Fibroblast of gingiva (primary cell): ENCODE measurements around the gene PIN1.
"Not testable (repeated sequence)": the region's sequence is repeated elsewhere in the genome, so short reads cannot be mapped to it uniquely, and the experiment has no call there.

Experiments
- DNase-seq: peaks from one replicate; pipeline ENCODE4 v3.0.0-alpha.2; 2011; ENCODE audit warnings: low read depth

Gene PIN1

DNA sequence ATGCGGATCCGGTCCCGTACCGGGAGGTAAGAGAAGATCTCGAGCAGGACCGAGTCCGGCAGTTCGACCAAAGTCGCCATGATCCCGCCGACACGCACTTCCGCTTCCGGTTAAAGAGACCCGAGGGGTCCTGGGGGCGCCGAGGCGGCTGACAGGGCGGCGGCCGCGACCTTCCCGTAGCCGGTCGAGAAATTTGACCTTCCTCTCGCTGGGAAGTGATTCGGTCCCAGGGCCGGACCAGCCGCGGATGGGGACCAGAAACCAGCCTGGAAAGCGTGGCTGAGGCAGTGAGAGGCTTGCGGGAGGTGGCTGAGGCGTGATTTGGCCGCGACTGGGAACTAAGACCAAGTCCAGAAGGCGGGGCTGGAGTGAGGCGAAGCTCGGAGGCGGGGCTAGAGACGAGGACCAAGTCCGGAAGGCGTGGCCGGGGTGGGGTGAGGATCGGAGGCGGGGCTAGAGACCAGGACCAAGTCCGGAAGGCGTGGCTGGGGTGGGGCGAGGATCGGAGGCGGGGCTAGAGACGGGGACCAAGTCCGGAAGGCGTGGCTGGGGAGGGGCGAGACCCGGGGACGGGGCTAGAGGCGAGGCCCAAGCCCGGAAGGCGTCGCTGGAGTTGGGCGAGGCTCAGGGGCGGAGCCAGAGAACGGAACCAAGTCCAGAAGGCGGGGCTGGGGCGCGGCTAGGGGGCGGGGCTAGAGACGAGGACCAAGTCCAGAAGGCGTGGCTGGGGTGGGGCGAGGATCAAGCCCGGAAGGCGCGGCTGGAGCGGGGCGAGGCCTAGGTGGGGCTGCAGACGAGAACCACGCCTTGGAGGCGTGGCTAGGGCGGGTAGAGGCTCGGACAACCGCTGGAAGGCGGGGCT is 16.2 kb upstream of the PIN1 start, which contains the start of gene FBXL12:
Gene FBXL12 (minus strand): TSS at position 346 of the 862 bp plus-strand sequence. CDS start 266 bp downstream, at position 80.
- DNase-seq, result peak; percentile 100

GRCh38 chr19:9819596-9819909 is 15.6 kb upstream of the PIN1 start:
- no peak for DNase-seq

DNA sequence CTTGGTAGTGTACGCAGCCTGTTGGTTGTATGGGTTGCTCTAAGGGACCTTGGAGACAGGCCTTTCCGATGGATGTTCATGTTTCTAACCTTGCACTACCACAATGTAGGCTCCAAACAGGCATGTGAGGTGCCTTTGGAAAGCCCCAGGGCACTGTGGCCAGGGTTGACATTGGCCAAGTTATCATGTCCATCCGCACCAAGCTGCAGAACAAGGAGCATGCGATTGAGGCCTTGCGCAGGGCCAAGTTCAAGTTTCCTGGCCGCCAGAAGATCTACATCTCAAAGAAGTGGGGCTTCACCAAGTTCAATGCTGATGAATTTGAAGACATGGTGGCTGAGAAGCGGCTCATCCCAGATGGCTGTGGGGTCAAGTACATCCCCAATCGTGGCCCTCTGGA is 15.1 kb upstream of the PIN1 start:
- not testable (repeated sequence) for DNase-seq

DNA sequence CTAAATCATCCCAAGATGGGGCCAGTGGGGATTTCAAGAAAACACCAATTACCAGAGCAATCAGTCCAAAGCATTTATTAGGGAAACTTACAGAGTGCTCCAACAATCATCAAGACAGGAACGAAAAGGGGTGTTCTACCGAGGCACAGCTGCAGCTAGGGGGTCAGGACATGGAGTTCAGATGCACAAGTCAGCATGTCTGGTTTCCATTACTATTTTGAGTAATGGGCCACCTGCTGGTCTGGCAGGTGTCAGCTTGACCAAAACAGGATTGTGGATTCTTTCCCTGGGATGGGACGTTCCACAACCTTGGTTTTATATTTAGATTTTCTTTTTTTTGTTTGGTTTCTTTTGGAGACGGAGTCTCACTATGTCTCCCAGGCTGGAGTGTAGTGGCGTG is 11.3 kb upstream of the PIN1 start:
- no peak for DNase-seq

DNA sequence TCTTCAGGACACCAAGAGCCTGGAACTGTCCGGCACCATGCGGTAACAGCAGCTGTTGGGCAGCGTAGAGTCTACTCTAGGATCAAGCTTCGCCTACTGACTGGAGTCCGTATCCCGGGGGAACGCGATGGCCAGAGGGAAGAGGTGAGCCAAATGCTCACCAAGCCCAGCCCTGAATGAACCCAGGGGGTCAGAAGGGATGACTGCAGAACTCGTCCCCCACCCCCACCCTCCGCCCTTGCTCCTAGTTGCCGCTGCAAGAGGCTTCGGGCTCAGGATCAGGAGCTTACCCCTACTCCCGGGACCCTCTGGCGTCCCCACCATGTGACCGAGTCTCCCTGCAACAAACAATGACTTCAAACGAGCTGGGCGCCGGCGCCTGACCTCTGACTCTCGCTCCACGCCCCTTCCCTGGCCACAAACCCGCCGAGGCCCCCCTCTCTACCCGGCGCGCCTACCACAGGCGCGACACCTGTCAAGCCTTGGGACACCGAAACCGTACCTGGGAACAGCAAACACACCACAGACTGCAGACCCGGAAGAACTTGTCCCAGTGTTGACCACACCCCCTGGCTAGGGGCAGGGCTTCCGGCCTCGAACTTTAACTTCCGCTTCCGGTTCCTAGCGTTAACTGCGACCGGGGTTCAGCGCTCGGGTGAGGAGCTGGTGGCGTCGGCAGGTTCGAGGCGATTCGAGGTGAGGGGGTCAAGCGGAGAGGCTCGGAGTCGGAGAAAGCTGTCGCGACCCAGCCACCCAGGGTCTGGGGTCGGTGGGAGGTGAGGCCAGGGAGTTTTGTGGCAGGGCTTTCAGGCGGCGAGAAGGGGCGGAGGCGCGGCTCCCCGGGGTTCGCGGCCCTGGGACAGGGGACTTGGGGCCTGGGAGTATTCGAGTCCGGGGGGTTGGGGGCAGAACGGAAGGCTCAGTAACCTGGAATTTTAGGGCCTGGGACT is 7.6 kb upstream of the PIN1 start, which contains the start of gene UBL5:
Gene UBL5 (plus strand): TSS at position 630 of the 950 bp plus-strand sequence. CDS start 420 bp downstream, outside the sequence.
- peak; percentile 73 for DNase-seq

DNA sequence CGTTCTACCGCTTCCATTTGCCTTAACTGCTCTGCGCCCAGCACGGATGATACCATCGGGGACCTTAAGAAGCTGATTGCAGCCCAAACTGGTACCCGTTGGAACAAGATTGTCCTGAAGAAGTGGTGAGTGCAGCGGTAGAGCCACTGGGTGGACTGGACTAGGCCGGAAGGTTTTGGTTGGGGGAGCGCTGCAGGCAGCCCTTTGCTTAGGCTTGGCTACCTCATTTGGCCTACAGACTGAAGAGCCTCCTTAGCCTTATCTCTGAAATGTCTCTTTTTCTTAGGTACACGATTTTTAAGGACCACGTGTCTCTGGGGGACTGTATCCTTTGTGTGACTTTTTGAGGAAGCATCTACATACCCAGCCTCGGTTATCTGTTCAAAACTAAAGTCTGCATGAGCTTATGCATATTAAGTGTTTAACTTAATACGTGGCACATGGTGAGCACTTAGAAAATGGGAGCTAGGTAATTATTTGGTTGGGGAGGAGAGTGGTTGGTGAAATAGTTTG is 6.5 kb upstream of the PIN1 start:
- DNase-seq, result no peak

GRCh38 chr19:9834307-9834725 is 802 bp upstream of the PIN1 start:
- no peak for DNase-seq

GRCh38 chr19:9835507-9835949 is 410 bp downstream of the PIN1 start:
- DNase-seq, result no peak

GRCh38 chr19:9836021-9836420 is 903 bp downstream of the PIN1 start:
- peak; percentile 50 for DNase-seq

GRCh38 chr19:9838324-9838723 is 3.2 kb downstream of the PIN1 start:
- DNase-seq, result no peak

GRCh38 chr19:9839415-9839814 is 4.3 kb downstream of the PIN1 start:
- DNase-seq, result peak; percentile 67

GRCh38 chr19:9842834-9843625 is 7.9 kb downstream of the PIN1 start:
- no peak for DNase-seq

- DNase-seq, result not testable (repeated sequence)
Measured at GRCh38 chr19:9843626-9844273, 8.6 kb downstream of the PIN1 start.

DNA sequence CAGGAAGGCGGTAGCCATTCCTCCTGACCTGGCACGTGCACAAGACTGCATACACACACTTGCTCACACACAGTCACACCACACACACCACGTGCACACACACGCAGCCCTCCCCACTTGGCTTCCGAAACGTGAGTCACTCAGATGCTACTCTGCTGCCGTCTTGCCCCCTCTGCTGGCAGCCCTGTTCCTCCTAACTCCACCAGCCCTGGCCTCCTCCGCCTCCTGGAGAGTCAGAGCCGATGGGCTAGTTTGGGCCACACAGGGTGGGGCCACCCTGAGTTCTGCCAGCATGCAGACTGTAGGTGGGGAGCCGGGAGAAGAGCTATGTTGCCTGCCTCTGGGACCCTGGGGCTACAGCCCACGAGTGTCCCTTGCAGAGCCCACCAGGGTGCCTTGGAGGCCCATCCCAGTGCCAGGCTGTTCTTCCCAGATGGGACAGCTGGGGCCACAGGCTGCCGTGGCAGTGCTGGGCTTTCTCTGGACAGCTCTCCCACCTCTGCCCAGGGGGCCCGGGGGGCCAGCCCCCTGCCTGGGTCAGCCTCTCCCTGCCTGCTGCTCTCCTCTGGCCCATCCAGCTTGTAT is 12.1 kb downstream of the PIN1 start:
- DNase-seq, result peak; percentile 89

DNA sequence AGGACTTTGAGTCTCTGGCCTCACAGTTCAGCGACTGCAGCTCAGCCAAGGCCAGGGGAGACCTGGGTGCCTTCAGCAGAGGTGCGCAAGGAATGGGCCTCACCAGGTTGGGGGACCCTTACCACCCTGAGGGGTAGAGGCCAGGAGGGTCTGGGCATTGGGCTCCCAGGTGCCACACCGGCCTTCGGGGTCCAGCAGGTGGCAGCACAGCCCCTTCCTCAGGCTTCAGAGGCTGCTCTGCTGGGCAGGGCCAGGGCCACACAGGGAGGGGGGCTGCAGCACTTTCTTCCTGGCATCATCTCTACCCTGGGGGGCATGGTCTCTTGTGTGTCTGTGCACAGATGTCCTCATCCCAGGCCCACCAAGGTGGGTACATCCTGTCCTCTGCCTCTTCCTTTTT is 12.9 kb downstream of the PIN1 start:
- DNase-seq, result no peak

- DNase-seq, result no peak
Measured at GRCh38 chr19:9848762-9849161, 13.6 kb downstream of the PIN1 start.

GRCh38 chr19:9849791-9850190 is 14.7 kb downstream of the PIN1 start:
- no peak for DNase-seq

- no peak for DNase-seq
Measured at GRCh38 chr19:9850235-9850959, 15.3 kb downstream of the PIN1 start.

- no peak for DNase-seq
Measured at GRCh38 chr19:9854282-9854846, 19.2 kb downstream of the PIN1 start.

GRCh38 chr19:9856609-9857008 is 21.5 kb downstream of the PIN1 start:
- DNase-seq, result no peak
